ENCODE data around the gene HSPA14.

DNA sequence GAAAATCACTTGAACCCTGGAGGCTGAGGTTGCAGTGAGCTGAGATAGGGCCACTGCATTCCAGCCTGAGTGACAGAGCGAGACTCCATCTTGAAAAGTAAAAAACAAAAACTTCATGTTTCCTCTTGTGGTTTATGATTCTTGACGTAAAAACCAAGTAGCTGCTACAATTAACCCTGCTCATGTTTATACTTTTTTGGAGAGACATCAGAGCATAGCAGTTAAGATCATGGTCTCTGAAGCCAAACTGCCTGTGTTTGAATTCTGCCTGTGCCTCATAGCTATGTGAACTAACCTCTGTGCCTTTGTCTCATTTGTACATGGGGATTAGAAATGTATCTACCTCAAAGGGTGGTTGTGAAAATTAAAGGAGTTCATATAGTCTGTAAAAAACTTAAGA, 67.8 kb downstream of the HSPA14 start:
- TF ChIP-seq, protein P1, sequence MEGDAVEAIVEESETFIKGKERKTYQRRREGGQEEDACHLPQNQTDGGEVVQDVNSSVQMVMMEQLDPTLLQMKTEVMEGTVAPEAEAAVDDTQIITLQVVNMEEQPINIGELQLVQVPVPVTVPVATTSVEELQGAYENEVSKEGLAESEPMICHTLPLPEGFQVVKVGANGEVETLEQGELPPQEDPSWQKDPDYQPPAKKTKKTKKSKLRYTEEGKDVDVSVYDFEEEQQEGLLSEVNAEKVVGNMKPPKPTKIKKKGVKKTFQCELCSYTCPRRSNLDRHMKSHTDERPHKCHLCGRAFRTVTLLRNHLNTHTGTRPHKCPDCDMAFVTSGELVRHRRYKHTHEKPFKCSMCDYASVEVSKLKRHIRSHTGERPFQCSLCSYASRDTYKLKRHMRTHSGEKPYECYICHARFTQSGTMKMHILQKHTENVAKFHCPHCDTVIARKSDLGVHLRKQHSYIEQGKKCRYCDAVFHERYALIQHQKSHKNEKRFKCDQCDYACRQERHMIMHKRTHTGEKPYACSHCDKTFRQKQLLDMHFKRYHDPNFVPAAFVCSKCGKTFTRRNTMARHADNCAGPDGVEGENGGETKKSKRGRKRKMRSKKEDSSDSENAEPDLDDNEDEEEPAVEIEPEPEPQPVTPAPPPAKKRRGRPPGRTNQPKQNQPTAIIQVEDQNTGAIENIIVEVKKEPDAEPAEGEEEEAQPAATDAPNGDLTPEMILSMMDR (optimal IDR thresholded peaks at IDR 0.05 in 1 of 3, IDR thresholded peaks at IDR 0.05 in 1 of 3, conservative IDR thresholded peaks at IDR 0.05 in 1 of 3; ENCODE audit: extremely low read depth in 1 of 3, insufficient read depth in 2 of 3, low read length in 3 of 3) = no peak
- no peak for TF ChIP-seq EZH2 (IDR thresholded peaks at IDR 0.05; ENCODE audit: low read length)
